Endodermal cell (in vitro differentiated cells): ENCODE data around the gene ZBTB7B. TPM values are rescaled to one million over a fixed set of nuclear protein-coding genes. Genes with fewer than 3 reads are reported as not detected.
A peak's percentile ranks its signal among the peaks of the same experiment; 100 is the strongest.

Source experiments
- DNase-seq: peaks from one replicate; pipeline ENCODE4 v3.0.0-alpha.2; 2017
- H3K27ac ChIP-seq: 2 replicates; pipeline ENCODE4 v1.5.1; 2013; ENCODE audit warnings: mild to moderate bottlenecking, low read depth, low read length, moderate library complexity
- H3K27me3 ChIP-seq: 2 replicates; pipeline ENCODE4 v1.6.1; 2013; ENCODE audit warnings: mild to moderate bottlenecking, low read length, moderate library complexity; ENCODE audit not compliant: insufficient read depth, control insufficient read depth, poor library complexity, severe bottlenecking
- H3K36me3 ChIP-seq: 2 replicates; pipeline ENCODE4 v1.7.0; 2013; ENCODE audit warnings: mild to moderate bottlenecking, low read length, moderate library complexity; ENCODE audit not compliant: control insufficient read depth, insufficient read depth
- H3K4me1 ChIP-seq: one replicate; pipeline ENCODE4 v1.7.0; 2013; ENCODE audit warnings: low read length; ENCODE audit not compliant: control insufficient read depth, insufficient read depth
- H3K4me3 ChIP-seq: 2 replicates; pipeline ENCODE4 v1.5.1; 2013; ENCODE audit warnings: mild to moderate bottlenecking, low read length, moderate library complexity
- H3K9ac ChIP-seq: 2 replicates; pipeline ENCODE4 v1.6.1; 2013; ENCODE audit warnings: mild to moderate bottlenecking, low read length, moderate library complexity; ENCODE audit not compliant: poor library complexity, severe bottlenecking; ENCODE audit errors: extremely low read depth
- H3K9me3 ChIP-seq: 2 replicates; pipeline ENCODE4 v1.6.1; 2013; ENCODE audit warnings: mild to moderate bottlenecking, low read length, moderate library complexity; ENCODE audit not compliant: control insufficient read depth
- H3K27ac Mint-ChIP-seq: 2 replicates; pipeline ENCODE4 v1.8.0; 2020; ENCODE audit warnings: mixed read lengths
- H3K27me3 Mint-ChIP-seq: 2 replicates; pipeline ENCODE4 v1.8.0; 2021; ENCODE audit warnings: mild to moderate bottlenecking, mixed read lengths; ENCODE audit not compliant: insufficient read depth
- H3K36me3 Mint-ChIP-seq: 2 replicates; pipeline ENCODE4 v1.8.0; 2020; ENCODE audit warnings: low read depth, mixed read lengths
- H3K4me1 Mint-ChIP-seq: 2 replicates; pipeline ENCODE4 v1.8.0; 2020; ENCODE audit warnings: mixed read lengths
- H3K4me3 Mint-ChIP-seq: 2 replicates; pipeline ENCODE4 v1.8.0; 2020; ENCODE audit warnings: mild to moderate bottlenecking, moderate library complexity, mixed read lengths
- H3K9me3 Mint-ChIP-seq: 2 replicates; pipeline ENCODE4 v1.8.0; 2020; ENCODE audit warnings: mild to moderate bottlenecking, mixed read lengths
- CTCF ChIP-seq: fragments of 200-600 bp; sonication (generic); conservative IDR thresholded peaks from 2 replicates; pipeline ENCODE4 v1.5.0; 2021; ENCODE audit warnings: antibody characterized with exemption, mild to moderate bottlenecking
- WGBS, 2 experiments: methylation state at CpG; one replicate each; pipeline versions ENCODE4 v1.1.5 to v1.1.7; 2013; ENCODE audit warnings: missing lambda C conversion rate in 2 of 2, mixed read lengths in 1 of 2; ENCODE audit not compliant: insufficient coverage in 1 of 2, insufficient read length in 1 of 2; 5-methylcytosine and 5-hydroxymethylcytosine counted together
- total RNA-seq, 2 donors: library from RNA; stranded (reverse); fragmentation: NEBNext Ultra II Directional in 1 of 2; extraction: Animal tissue kit (Norgen Biotek cat#: 25700) in 1 of 2; gene quantifications; 2 replicates in 1 of 2; 3 replicates in 1 of 2; pipeline ENCODE4 v1.2.1, GENCODE V29; 2021

The ZBTB7B gene
- total RNA-seq, 2 donors from 2014 or later: 21.2 to 23.3 TPM

GRCh38 chr1:154992721-154993571 lies 9.7 kb upstream of the ZBTB7B start:
- no peaks in the 10 kb centered on the region for H3K9me3 Mint-ChIP-seq
- Histone ChIP-seq H3K27ac (peak overlapping the region; percentile 18), H3K36me3 (peaks cover 25% of the 10 kb centered on the region), H3K9me3 (no peaks in the 10 kb centered on the region), H3K4me3 (no peak overlapping the region), H3K4me1 (no peaks in the 10 kb centered on the region), H3K9ac (no peak overlapping the region), H3K27me3 (no peaks in the 10 kb centered on the region)
- H3K4me3 Mint-ChIP-seq: no peak overlapping the region
- DNase-seq: peak; percentile 73
- H3K27ac Mint-ChIP-seq: no peak overlapping the region
- WGBS, 2 experiments: 94 to 97% methylated on average over 6 to 14 of the region's 14 CpGs
- peaks cover 23% of the 10 kb centered on the region for H3K36me3 Mint-ChIP-seq
- H3K27me3 Mint-ChIP-seq: peaks cover 3% of the 10 kb centered on the region
- TF ChIP-seq CTCF: peak; percentile 59
- peaks cover 4% of the 10 kb centered on the region for H3K4me1 Mint-ChIP-seq

GRCh38 chr1:154993572-154994268 lies 8.9 kb upstream of the ZBTB7B start, which contains the start of gene LENEP:
TSS of gene LENEP (plus strand) at chr1:154993586. CDS start at chr1:154993608, 22 bp downstream.
- Histone ChIP-seq H3K4me3 (no peak within 1 kb of the TSS), H3K36me3 (peaks cover 18% of the 10 kb centered on the region), H3K27me3 (no peaks in the 10 kb centered on the region), H3K9ac (no peak within 1 kb of the TSS), H3K27ac (peak within 1 kb of the TSS; percentile 18), H3K9me3 (no peaks in the 10 kb centered on the region), H3K4me1 (no peaks in the 10 kb centered on the region)
- Mint-ChIP-seq H3K36me3 (peaks cover 16% of the 10 kb centered on the region), H3K4me3 (no peak within 1 kb of the TSS), H3K27me3 (peaks cover 3% of the 10 kb centered on the region), H3K27ac (peak within 1 kb of the TSS; percentile 33), H3K4me1 (peaks cover 5% of the 10 kb centered on the region), H3K9me3 (no peaks in the 10 kb centered on the region)
- WGBS, 2 experiments: 90 to 100% methylated on average over 5 to 8 of the region's 8 CpGs
- DNase-seq: no peak
- TF ChIP-seq CTCF: no peak

- no peaks in the 10 kb centered on the region for H3K27me3 ChIP-seq
- WGBS, 2 experiments: 82 to 92% methylated on average over 1 of the region's 1 CpG
- Mint-ChIP-seq H3K36me3 (peaks cover 12% of the 10 kb centered on the region), H3K4me3 (no peak overlapping the region), H3K4me1 (peaks cover 7% of the 10 kb centered on the region), H3K27me3 (peaks cover 6% of the 10 kb centered on the region), H3K9me3 (no peaks in the 10 kb centered on the region), H3K27ac (peak overlapping the region; percentile 33)
- H3K9me3 ChIP-seq: no peaks in the 10 kb centered on the region
- H3K9ac ChIP-seq: no peak overlapping the region
- TF ChIP-seq CTCF: no peak
- no peak for DNase-seq
- no peak overlapping the region for H3K4me3 ChIP-seq
- H3K4me1 ChIP-seq: no peaks in the 10 kb centered on the region
- peaks cover 13% of the 10 kb centered on the region for H3K36me3 ChIP-seq
- H3K27ac ChIP-seq: no peak overlapping the region
These were observed 8.4 kb upstream of the ZBTB7B start for GRCh38 chr1:154994269-154994587.
